Iris pigment epithelial cell (primary cell): Measurements from ENCODE around the gene B3GAT2.
"Not testable (repeated sequence)": the region's sequence is repeated elsewhere in the genome, so short reads cannot be mapped to it uniquely, and the experiment has no call there.

Experiments used
- DNase-seq: peaks from one replicate; pipeline ENCODE4 v3.0.0-alpha.2; 2011; ENCODE audit warnings: low read depth

The B3GAT2 gene

GRCh38 chr6:70956451-70957283 is at the start of gene B3GAT2:
B3GAT2 (minus strand) TSS chr6:70957060; CDS start chr6:70956429, 631 bp downstream.
- DNase-seq = peak; percentile 35

- no peak for DNase-seq
Observed at GRCh38 chr6:70998148-70998547, 41.3 kb upstream of the B3GAT2 start.

GRCh38 chr6:70997379-70997778 is 40.5 kb upstream of the B3GAT2 start:
- no peak for DNase-seq

GRCh38 chr6:70996106-70996505 is 39.2 kb upstream of the B3GAT2 start:
- DNase-seq = no peak

- DNase-seq = no peak
Observed at GRCh38 chr6:70995411-70995810, 38.6 kb upstream of the B3GAT2 start.

GRCh38 chr6:70991253-70991652 is 34.4 kb upstream of the B3GAT2 start:
- no peak for DNase-seq

- no peak for DNase-seq
Observed at GRCh38 chr6:70985156-70985555, 28.3 kb upstream of the B3GAT2 start.

GRCh38 chr6:70982747-70983146 is 25.9 kb upstream of the B3GAT2 start:
- no peak for DNase-seq

- no peak for DNase-seq
Observed at GRCh38 chr6:70980727-70981126, 23.9 kb upstream of the B3GAT2 start.

- DNase-seq = no peak
Observed at GRCh38 chr6:70973604-70974003, 16.7 kb upstream of the B3GAT2 start.

- no peak for DNase-seq
Observed at GRCh38 chr6:70967049-70967448, 10.2 kb upstream of the B3GAT2 start.

- peak; percentile 1 for DNase-seq
Observed at GRCh38 chr6:70957284-70957617, 391 bp upstream of the B3GAT2 start.

- DNase-seq = no peak
Observed at GRCh38 chr6:70956191-70956450, 739 bp downstream of the B3GAT2 start.

- DNase-seq = peak; percentile 69
Observed at GRCh38 chr6:70955441-70956190, 1.2 kb downstream of the B3GAT2 start.

GRCh38 chr6:70954750-70955149 is 2.1 kb downstream of the B3GAT2 start:
- DNase-seq = no peak

GRCh38 chr6:70954176-70954575 is 2.7 kb downstream of the B3GAT2 start:
- DNase-seq = no peak

- no peak for DNase-seq
Observed at GRCh38 chr6:70952608-70953165, 4.2 kb downstream of the B3GAT2 start.

GRCh38 chr6:70944321-70944720 is 12.5 kb downstream of the B3GAT2 start:
- DNase-seq = not testable (repeated sequence)

- DNase-seq = no peak
Observed at GRCh38 chr6:70933853-70934252, 23.0 kb downstream of the B3GAT2 start.

GRCh38 chr6:70905742-70906141 is 51.1 kb downstream of the B3GAT2 start:
- no peak for DNase-seq

GRCh38 chr6:70903665-70904452 is 53.0 kb downstream of the B3GAT2 start:
- DNase-seq = no peak

- DNase-seq = peak; percentile 3
Observed at GRCh38 chr6:70901324-70901723, 55.5 kb downstream of the B3GAT2 start.

- no peak for DNase-seq
Observed at GRCh38 chr6:70900047-70900446, 56.8 kb downstream of the B3GAT2 start.
